NCI-H82 treated with DMSO at 0.1 percent for 48 hours (cell line): Measurements from ENCODE around the gene WASF1.
"Not testable (repeated sequence)": the region's sequence is repeated elsewhere in the genome, so short reads cannot be mapped to it uniquely, and the experiment has no call there.

Experiments used
- DNase-seq: peaks from one replicate; lab custom pipeline; 2025; ENCODE audit not compliant: unreplicated experiment; lab: John Stamatoyannopoulos, UW

Gene WASF1

DNA sequence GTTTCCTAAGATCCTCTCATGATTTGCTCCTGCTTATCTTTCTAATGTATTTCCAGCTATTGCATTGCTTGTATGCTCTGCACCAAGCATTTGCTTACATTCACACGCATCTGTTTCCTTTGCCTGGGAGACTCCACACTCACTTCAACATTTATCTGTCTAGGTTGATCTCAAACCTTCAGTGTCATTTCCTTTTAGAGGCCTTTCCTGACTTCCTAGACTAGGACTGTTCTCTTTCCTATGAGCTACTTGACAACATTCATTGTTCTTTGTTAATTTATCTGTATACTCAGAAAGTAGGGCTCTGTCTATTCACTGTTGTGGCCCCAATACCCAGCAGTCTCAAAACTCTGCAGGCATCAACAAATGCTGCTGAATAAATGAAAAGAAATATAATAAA, 84.4 kb downstream of the WASF1 start:
- DNase-seq: no peak

DNA sequence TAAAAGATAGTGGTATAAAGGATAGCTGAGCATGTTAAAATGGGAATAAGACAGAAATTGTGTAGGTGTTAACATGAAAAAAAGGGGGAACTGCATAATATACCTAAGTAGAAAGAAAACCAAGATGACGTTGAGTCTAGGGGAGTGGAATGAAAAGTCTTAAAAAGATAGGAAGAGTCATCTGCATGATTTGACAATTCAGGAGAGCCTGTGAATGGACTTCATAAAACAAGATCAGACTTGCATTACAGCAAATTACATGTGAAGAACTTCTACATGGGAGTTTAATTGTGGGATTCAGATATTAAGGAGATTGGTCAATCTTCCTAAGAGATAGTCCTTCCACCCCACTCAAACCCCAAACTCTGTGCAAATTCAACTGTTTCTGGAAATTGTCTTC, 85.5 kb downstream of the WASF1 start:
- DNase-seq: no peak

- DNase-seq: no peak
Observed at GRCh38 chr6:110090876-110091275, 88.6 kb downstream of the WASF1 start.

DNA sequence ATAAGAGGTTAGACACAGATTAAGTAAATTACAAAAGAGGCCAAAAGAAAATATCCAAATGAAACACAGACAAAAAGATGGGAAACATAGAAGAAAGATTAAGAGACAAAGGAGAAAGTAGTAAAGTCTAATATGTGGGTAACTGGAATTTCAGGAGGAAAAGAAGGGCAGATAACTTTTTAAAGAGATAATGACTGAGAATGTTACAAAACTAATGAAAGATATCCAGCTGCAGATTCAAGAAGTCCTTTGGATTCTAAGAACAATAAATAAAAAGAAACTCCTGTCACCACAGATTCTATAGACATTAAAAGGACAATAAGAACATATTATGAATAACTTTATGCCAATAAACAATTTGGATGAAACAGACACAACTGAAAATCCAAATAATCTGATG, 90.1 kb downstream of the WASF1 start:
- DNase-seq: no peak

DNA sequence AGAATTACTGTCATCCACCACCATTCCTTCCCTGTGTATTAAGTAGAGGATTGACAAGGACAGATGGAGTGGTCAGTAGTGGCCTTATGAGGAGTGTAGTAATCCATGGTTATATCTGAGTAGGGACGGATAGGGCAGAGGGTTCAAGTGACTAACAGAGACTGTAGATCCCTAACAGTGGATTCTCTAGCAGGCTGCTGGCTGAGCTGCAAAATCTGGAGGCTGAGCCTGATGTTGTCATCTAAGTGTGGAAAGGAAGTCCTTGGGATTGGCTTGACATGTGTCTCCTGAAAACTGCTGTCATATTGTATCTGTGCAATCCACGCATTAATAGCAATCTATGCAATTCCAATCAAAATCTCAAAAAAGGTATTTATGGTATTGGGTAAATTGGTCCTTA, 94.2 kb downstream of the WASF1 start:
- no peak for DNase-seq

DNA sequence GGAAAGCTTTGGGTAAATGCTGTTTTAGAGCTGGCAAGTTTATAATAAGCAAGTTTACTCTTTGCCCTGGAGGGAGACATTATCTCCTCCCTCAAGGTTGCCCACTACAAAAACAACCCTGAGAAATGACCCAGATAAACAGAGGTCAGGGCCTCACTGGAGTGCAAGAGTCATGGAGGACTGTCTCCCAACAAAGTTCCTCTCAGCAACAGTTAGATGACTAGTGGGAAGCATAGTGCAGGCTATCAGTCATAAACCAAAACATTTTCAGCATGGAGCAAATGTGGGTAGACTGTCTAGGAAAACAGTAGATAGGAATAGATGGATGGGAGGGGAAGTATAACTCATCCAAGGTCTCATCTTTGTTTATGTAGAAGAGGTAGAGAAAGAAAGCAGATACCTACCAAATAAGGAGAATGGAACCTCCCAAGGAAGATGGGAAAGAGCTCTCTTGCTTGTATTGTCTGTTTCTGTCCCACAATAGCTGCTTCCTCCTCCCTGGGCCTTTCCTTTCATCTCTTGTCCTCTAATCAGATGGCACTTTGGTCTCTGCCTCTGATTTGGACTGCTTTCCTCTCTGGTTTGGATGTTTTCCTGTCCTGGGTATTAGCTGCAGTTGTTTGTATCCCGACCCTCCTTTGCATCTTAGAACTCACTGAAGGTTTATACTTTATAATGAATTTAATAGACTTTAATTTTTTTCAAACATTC, 95.4 kb downstream of the WASF1 start:
- DNase-seq: no peak

DNA sequence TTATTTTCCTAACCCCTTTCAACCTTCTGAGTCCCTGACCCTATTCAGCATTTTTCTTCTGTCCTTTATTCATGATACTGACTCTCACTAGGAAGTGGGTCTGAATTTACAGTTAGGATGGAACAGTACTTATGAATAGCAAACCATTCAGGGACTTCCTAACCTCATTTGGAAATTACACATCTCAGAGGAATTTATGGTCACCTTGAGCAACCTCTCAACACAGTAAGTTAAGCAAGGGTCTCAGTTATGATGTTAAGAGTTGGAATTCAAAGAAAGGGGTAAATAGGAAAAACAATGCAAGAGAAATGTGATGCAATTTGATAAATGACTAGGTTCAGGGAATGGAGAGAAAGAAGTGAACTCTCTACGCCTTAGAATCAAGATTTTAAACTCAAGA, 104.1 kb downstream of the WASF1 start:
- DNase-seq: no peak

DNA sequence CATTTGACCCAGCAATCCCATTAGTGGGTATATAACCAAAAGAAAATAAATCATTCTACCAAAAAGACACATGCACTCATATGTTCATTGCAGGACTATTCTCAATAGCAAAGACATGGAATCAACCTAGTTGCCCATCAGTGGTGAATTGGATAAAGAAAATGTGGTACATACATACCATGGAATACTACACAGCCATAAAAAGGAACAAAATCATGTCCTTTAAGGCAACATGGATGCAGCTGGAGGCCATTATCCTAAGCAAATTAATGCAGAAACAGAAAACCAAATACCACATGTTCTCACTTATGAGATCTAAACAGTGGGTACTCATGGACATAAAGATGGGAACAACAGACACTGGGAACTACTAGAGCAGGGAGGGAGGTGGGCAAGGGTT, 106.0 kb downstream of the WASF1 start:
- DNase-seq: not testable (repeated sequence)

DNA sequence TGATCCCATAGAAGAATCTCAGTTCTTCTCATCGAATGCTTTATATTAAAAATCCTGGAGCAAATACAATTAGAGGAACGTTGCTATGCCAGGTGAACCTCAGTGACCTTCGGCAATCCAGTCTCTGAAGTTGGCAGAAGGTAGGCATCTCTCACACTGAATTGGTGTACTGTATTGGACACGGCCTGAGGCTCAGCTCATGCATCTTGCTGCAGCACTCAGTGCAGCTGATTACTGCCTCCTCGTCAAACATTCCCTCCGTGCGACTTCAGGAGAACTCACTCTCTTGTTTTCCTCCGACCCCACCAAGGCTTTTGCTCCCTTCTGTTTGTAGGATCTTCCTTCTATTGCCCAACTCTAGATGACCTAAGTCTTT, 110.9 kb downstream of the WASF1 start:
- DNase-seq: no peak

GRCh38 chr6:110067837-110068591, 111.5 kb downstream of the WASF1 start:
- no peak for DNase-seq

DNA sequence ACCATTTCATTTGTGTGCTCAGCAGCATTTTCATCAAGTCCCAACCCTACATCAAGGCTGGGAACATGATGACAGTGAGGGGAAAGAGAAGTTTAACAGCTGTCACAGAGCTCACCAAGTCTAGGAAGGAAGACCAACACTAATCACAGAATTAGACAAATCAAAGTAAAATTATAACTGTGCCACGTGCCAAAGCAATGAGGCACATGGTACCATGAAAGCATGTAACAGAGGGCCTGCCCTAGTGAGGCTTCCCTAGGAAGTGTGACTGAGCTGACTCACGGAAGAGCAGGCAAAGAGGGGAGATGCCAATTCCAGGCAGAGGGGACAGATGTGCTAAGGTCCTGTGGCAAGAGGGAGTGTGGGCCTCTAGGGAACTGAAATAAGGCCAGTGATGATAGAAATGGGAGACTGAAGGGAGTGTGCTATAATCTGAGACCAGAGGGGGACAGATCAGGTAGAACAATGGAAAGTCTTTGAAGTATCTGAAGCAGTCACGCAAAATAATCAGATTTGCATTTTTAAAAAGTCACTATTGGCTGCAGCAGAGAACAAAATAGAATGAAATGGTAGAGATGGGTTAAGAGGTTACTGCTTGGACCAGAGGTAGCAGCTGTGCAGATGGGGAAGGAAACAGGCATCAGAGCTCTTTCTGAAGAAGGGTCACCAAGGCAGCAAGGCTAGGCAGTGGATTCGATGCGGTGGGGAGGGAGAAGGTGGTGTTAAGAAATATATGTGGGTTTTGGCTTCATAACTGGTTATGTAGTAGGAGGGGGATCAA, 114.5 kb downstream of the WASF1 start:
- no peak for DNase-seq

DNA sequence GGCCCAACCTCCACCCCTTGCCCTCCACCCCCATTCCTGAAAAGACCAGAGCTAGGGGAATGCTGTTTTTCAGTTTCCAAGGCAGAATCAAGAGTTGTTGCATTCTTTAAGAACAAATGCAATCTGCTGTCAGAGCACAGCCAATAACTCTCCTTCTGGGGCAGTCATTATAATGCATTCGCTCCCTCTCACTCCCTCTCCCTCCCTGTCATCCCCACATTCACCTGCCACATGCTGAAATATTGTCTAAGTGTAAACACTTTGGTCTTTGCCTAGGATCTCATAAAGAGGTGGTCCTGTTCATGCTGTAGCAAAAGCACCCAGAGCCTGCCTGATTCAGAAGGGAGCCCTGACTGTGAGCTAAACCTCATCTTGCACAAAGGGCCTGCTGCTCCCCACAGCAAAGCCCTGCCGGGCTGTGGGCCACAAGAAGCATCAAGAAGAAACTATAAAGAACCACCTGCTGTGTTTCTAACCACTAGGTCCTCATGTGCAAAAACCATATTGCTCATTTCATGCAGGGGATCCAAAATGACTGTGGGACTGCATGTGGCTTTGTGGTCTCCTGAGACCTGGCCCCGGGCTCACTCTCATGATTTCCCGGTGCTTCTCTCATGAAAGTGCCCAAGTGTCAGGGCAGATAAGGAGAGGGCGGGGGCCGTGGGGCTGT, 115.7 kb downstream of the WASF1 start:
- DNase-seq: no peak

- DNase-seq: peak; percentile 31
Observed at GRCh38 chr6:110055387-110055735, 124.1 kb downstream of the WASF1 start.

GRCh38 chr6:110054664-110055386, 124.6 kb downstream of the WASF1 start:
- DNase-seq: no peak

GRCh38 chr6:110053395-110054240, 125.9 kb downstream of the WASF1 start:
- DNase-seq: peak; percentile 5

DNA sequence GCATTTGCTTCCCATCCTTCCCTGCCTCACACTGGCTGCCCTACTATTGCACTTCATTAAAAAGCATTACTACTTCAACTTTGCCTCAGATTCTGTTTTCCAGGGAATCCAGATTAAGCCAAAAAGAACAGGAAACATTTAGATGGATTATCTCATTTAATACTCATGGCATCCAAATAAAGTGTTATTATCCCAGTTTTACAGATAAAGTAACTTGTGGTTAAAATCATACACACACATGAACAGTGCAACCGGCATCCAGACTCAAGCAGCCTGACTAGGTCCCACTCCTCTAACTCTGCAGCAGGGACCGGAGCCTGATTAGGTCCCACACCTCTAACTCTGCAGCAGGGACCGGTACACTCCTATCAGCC, 129.0 kb downstream of the WASF1 start:
- no peak for DNase-seq
